GM21526 (cell line): ENCODE measurements around the gene PRAC1.

Experiments
- ATAC-seq: cut with Tn5 transposase; IDR thresholded peaks from one replicate; pipeline ENCODE4 v1.9.1; 2021; ENCODE audit warnings: moderate library complexity; ENCODE audit not compliant: unreplicated experiment, low FRiP score

Gene PRAC1

DNA sequence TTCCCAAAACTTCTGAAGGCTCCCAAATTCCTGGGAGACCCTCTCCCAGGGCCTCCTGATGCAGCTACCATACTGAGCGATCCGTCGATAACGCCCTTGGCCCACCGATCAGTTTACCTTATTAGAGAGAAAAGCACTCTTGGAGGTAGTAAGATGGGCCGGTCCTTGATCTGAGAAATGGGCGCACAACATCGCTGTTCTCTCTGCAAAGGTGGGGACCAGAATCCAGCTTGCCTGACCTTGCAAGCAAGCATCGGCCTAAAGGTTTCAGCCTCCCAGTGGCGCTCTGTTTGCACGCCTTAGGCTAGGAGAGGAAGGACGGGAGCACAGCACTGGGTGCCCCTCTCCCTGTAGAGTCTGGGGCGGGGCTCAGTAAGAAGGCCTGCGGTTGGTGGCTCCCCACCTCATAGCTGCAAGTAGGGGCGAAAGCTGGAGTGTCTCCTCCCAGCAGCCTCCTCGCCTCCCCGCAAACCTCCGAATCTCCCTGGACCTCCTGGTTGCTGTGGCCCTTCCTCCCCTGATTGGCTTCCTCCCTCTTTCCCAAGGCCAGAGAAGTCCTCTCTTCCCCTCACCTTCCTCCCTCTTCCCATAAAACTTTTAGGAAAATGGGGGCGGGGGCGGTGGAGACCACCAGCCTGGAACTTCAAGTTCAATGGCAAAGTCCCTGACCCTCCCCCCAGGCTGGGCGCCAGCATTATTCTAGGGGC is at the start of gene PRAC1:
Gene PRAC1, minus strand, starts transcription at position 318 of the 707 bp plus-strand sequence. Its CDS starts 126 bp downstream, at position 192.
- no peak for ATAC-seq

DNA sequence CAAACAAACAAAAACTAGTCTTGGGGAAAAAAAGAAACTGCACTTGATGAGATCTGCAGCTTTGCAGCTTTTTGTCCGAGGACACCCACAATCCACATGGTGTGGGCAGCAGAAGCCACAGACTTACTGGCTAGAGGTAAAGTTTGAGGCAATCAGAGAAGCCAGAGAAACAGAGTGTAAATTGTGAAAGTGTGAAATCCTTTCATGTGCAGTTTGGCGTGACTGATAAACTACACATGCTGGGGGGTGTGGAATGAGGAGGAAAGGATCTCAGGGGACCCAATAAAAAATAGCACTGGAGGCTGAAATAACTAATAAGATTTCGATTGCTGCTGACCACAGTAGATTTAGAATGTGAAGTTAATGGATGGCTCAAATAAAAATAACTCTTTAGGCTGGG is 48.6 kb upstream of the PRAC1 start:
- no peak for ATAC-seq

GRCh38 chr17:48769009-48769675 is 46.8 kb upstream of the PRAC1 start:
- no peak for ATAC-seq

DNA sequence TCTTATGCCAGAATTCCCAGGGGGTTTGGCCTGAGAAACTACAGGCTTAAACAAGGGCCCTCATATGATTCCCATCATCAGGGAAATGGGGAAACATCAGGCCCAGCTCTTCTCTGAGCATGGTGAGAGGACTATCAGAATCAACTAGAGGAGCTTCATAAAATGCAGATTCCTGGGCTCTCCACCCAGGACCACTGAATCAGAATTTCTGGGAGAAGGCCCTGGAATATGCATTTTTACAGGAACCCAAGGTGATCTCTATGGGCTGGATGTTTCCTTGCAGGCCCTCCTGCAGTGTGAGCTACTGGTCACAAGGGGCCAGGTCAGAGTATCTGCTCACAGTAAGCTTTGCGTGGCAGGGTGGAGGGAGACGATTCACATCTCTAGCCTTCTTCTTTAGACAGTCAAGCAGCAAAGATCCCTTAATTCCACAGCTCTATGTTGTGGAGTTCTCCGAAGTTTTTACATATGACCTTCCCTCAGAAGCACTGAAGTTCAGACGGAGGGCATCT is 45.0 kb upstream of the PRAC1 start:
- no peak for ATAC-seq

DNA sequence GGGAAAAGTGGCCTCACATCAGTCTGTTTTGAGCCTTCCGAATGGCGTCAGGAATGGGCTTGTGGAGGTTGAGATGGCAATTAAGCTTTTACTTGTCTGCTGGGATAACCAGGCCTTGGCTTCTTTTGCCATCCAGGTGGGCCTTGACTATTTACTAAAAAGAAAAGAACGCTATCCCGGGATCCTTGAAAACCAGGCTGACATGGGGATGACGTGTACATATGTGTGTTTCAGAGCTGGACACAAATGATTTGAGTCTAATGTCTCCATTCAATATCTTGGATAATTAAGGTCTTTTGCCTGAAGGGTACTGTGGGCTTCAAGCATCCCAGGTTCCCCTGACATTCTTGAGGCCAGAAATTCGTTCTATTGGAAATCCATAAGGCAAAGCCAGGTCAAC is 38.8 kb upstream of the PRAC1 start:
- ATAC-seq, result no peak

DNA sequence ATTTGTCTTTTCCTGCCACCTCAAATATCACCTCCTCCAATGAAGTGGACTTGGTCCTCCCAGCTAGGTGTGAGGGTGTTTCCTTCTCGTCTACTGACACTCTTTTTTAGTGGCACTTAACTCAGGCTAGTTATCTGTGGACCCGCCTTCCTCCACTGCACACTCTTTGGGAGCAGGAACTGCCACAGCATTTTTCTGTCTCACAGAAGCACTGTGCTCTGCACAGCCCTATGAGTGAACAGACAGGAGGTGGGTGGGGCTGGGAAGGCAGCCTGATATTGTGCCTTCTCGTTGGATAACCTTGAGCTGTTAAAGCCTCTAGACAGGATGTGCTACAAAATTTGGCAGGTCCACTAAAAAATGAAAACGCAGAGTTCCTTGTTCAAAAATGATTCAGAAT is 38.1 kb upstream of the PRAC1 start:
- no peak for ATAC-seq

DNA sequence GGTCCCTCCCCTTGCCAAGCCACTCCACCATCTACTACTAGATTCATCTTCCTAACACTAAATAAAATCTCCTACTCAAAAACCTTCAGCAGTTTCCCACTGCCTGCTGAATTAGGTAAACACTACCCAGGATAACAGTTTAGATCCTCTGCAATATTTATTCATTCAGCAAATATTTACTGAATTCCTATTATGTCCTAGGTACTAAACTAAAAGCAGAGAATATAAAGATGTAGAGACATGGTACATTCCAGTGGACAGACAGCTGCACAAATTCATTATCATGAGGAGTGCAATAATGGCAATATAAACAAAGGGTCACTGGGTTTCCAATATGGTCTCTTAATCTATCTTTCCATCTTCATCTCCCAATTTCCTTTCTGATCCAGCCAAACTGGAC is 37.0 kb upstream of the PRAC1 start:
- ATAC-seq, result no peak

- no peak for ATAC-seq
Observed at GRCh38 chr17:48757524-48757961, 35.2 kb upstream of the PRAC1 start.

DNA sequence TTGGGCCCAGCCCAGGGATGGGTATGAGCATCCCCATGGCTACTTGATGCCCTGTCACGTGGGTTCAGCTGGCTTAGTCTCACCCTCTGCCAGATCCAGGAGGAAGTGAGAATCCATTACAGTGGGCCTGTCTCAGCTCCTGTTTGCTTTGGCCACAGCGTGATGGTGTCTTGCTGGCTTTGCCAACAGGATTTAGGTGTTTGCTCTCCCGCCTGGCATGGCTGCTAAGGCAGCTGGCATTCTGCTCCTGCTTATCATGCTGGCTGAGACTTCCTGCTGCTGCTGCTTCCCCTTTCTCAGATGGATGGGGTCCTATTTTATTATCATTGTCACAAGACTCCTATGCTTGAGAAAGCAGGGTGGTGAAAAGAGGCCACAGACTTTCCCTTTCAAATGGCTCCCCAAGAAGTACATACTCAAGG is 34.5 kb upstream of the PRAC1 start:
- no peak for ATAC-seq

DNA sequence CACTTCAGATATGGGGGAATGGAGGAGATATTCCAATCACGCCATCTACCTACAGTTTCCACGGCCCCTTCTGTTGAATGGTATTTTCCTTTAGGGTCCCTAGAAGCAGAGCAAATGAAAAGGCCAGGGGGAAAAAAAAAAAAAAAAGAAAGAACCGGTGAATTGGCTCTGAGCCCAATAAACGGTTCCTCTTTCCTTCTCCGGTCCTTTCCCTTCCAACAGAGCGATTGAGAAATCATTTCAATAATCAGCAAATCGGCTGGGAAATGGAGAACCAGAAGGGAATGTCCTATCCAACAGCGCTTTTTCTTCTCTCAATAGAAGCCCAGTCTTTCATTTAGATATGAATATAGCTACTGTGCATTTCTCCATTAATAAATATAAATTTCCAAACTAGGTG is 33.0 kb upstream of the PRAC1 start:
- ATAC-seq, result no peak

GRCh38 chr17:48754500-48755261 is 32.4 kb upstream of the PRAC1 start:
- ATAC-seq, result no peak

DNA sequence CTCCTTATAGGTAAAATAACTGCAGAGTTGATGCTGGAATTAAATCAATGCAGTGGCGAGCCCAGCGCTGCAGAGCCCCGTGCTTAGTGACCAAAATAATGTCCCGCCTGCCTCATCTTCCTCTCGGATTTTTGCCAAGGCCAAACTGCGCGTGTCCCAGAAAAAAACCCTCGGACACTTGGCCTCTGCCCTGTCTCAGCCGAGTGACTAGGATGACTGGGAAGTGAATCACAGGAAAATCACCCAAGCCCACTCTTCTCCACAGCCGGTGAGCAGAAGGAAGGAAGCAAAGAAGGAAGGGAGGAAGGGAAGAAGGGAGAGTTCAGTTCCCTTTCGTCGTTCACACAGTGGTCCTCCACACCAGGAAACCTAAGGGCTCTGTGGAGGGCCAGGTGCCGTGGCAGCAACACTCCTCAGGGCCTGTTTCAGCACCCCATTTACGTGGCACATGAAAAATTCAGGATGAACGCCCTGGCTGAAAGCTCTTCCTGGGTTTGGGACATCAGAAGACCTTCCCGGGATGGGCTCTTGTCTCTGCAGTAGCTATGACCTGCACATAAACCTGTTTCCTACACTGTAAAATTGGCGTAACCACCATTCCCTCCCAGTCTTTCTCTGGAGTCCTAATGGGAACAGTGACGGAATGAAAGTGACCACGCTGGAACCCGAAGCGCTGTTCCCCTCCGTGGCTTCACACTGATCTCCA is 31.6 kb upstream of the PRAC1 start:
- ATAC-seq, result no peak

- no peak for ATAC-seq
Observed at GRCh38 chr17:48752399-48753288, 30.3 kb upstream of the PRAC1 start.

DNA sequence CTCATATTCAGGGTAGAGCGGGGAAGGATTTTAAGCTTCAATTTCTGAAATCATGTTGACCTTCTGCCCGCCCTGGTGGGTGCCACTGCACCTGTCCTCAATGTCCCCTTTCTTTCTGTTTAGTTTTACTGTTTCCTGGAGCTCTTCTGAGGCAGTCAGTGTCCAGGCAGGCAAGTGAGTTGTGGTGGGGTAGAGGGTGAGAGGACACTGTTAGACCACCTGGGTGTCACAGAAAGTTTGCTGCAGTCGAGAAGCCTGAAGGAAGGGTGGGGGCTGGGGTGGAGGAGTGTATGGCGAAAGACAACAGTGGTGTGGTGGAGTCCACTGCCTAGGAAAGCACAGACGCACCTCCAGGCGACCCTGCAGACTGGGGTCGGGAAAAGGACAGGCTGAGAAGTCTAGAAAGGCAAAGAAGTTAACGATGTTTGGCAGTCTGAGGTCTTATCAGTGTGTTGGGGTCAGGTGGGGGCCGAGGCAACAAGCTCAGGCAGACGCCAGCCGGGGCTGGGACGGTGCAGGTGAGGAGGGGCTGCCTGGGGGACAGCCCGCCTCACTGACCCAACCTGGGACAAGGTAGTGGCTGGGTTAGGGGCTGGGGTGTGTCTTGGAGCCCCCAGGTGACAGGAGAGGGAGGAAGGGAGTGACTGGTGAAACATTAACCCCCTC is 29.5 kb upstream of the PRAC1 start:
- no peak for ATAC-seq

DNA sequence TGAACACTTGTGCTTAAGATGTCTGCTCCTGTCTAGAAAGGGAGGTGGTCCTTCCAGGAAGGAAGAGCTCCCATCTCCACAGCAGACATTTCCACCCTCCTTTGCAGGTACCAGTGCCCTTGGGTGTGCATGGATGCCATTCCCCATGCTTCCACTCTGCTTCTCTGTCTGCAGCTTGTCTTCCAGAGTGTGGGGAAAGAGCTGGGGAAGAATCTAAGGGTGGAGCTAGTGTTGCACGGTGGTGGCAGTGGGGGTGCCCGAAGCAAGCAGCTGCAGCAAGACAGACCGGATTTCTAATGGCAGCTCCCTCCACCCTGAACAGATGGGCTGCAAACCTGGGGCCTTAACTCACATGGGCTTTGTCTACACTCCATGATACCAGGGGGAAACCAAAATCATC is 28.9 kb upstream of the PRAC1 start:
- no peak for ATAC-seq

- no peak for ATAC-seq
Observed at GRCh38 chr17:48749621-48750553, 27.6 kb upstream of the PRAC1 start.

DNA sequence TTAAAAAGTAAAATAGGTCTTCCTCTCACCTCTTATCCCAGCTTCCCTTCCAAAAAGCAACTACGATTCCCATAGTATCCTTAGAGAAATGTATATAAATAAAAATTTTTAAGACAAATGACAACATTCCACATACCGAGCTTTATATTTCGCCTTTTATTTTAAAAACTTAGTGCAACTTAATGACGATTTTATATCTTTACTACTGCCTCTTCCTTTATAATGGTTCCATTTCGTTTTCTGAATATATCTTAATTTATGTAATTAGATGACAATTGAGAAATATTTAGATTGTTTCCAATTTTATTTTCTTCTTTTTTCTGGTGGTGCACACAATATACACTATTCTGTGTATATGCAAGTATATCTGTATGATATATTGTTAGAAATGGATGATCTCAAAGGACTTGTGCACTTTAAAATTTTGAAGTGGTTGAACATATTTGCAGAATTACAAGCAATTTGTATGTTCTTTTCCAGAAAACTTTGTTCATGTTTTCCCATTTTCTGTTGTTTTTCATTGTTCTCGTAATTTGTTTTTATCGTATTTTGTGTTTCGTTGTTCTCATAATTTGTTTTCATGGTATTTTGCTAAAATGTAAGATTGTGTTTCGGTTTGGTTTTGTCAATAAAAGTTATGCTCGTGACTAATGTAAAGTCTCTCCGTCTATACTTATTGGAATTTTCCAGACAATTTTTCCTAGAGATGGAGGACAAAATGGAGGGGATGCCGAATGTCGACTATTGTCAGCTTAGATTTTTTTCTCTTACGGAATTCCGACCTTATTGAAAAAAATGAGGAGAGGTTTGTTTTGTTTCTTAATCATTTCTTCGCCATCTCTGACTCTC is 26.6 kb upstream of the PRAC1 start:
- ATAC-seq, result no peak
